Stimulated activated CD4-positive, alpha-beta T cell treated with anti-CD3 and anti-CD28 coated beads, Interleukin-15, amount 100 ng/mL, for 24 hours (primary cell): Measurements from ENCODE around the gene WNT3A.

ENCODE experiments used
- DNase-seq: peaks from one replicate; pipeline ENCODE4 v3.0.0-alpha.2; 2020

Gene WNT3A

DNA sequence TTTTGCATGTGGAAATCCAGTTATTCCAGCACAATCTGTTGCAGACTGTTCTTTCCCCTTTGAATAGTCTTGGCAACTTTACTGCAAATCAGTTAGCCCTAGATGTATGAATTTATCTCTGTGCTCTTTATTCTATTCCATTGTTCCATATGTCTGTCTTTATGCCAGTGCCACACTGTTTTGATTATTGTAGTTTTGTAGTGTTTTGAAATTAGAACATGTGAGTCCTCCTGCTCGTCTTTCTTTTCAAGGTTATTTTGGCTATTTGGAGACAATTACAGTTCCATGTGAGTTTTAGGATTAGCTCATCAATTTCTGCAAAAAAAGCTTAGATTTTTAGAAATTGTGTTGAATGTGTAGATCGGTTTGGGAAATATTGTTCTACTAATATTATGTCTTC is 26.6 kb downstream of the WNT3A start:
- DNase-seq: no peak

GRCh38 chr1:228034954-228035837 is 28.4 kb downstream of the WNT3A start:
- DNase-seq: no peak

DNA sequence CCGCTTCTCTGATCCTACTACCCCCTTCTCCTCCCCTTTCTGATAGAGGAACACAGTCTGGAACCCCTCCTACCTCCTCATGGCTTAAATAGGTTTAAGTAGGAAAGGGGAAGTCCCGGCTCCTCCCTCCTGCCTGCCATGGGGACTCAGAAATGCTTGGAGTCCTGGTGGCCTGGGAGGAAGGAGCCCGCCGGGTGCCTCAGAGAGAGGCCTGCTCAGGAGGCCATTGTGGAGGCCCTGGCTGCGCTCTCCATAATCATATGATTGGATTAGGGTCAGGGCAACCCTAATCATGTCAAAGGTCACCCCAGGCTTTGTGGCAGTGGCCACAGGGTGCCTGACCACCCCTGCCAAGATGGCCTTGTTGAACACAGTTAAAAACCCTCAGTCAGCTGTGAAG is 29.0 kb downstream of the WNT3A start:
- DNase-seq: no peak

- DNase-seq: no peak
These were observed 30.0 kb downstream of the WNT3A start for GRCh38 chr1:228036701-228037231.

DNA sequence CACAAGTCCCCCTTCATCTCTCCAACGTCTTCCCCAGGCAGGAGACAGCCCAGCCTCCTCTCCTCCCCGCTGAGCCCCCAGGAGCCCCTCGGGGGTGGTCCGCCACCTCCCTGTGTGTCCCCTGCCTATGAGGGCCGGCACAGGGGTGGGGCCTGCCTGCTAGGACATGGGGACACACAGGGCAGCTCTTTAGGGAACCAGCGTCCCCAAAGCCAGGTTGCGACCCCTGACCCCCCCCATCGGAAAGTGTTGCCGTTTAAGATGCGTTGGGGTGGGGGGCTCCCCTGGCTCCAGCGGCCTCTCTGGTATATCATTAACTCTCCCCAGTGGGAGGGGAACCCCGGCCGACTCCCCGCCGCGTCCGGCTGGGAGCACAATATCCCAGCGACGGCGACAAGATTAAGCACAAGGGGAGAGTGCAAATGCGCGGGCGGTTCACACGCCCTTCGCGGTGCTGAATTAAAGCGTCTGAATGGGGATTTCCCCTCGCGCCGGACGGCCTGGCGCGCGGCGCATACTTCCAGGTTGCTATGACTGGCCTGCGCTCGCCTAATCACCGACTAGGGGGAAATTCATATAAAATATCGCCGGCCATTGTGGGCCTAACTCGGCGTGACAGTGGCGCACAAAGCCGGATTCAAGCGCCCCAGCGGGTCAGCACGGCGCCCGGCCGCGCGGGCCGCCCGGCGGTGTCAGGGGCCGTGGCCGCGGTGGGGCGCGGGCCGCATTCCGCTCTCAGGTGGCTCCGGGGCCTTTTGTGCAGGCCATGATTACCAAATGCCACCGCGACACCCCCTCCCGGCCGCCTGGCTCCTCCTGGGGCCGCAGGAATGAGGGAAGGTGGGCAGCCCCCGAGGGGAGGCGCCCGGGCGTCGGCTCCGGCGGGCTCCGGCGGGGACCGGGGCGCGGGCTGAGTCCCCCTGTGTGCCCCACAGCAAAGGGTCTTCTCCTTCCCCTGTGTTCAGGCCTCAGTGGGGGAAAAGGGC is 30.9 kb downstream of the WNT3A start:
- peak; percentile 72 for DNase-seq

DNA sequence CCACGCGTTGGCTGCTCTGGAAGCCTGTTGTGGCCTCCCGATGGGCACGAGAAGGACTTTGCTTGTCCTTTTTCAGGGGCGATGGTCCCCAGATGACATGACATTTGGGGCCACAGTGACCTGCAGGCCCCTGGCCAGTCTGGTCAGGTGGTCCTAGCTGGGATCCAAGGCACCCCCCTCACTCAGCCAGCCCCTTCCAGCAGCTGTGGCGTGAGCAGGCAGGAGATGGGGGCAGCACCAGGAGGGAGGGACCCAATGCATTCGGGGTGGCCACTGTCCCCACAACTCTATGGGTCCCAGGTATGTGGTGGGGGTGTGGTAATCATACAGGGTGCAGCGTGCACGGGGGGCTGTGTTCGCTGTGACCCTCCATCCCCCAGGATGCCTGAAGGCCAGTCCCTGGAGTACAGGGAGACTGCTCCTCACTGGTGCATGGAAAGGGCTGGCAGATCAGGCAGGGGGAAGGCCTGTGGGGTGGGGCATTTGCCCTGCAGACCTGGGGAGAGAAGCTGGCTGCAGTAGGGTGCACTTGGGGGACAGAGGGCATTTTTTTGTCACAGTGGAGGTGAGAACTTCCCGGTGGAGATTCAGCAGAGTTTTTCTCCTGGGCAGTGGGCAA is 31.7 kb downstream of the WNT3A start:
- no peak for DNase-seq

- no peak for DNase-seq
These were observed 32.5 kb downstream of the WNT3A start for GRCh38 chr1:228039006-228039903.

DNA sequence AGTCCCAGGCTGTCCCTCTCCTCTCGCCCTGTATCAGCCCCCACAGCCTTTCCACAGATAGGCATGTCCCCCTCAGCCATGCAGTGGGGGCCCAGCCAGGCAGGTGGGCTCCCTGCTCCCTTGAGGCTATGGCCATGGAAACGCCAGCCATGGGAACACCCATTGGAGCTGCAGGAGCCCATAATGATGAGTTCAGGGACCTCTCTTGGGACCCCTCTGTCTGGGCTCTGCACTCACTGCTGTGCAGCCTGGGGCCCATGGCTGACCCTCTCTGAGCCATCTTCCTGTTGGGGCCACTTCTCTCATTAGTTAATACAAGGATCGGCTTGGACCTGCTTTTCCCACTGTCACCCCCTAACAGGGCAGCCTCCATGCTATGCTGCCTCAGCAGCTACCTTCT is 33.2 kb downstream of the WNT3A start:
- DNase-seq: no peak

GRCh38 chr1:228041316-228041715 is 34.5 kb downstream of the WNT3A start:
- no peak for DNase-seq

- no peak for DNase-seq
These were observed 35.7 kb downstream of the WNT3A start for GRCh38 chr1:228042508-228042907.

DNA sequence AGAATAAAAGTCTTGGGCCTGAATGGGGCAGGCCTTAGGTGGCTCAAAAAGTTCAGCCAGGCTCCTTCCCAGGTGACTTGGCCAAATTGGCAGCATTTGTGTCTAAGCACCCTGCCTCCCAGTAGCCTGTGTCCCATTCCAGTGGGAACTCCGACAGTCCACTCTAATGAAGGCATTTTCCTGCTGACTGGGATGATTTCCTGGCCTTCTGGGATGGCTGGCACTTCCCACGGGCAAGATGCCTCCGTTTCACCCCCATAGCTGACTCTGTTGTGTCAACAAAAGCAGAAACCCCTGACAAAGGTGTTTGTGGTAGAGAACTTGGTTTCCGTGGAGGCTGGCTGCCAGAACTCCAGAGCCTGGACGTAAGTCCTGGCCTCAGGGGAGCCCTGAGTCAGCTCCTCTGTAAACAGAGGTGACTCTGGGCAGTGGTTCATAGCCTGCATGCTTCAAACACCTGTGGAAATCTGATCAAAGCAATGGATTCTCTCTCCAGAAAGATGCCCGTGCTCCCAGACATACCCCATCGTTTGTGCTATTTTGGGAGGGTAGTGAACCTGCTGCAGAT is 36.6 kb downstream of the WNT3A start:
- no peak for DNase-seq

GRCh38 chr1:228044961-228045360 is 38.2 kb downstream of the WNT3A start:
- DNase-seq: no peak

- DNase-seq: no peak
These were observed 38.6 kb downstream of the WNT3A start for GRCh38 chr1:228045405-228045804.

- no peak for DNase-seq
These were observed 39.1 kb downstream of the WNT3A start for GRCh38 chr1:228045871-228046270.

DNA sequence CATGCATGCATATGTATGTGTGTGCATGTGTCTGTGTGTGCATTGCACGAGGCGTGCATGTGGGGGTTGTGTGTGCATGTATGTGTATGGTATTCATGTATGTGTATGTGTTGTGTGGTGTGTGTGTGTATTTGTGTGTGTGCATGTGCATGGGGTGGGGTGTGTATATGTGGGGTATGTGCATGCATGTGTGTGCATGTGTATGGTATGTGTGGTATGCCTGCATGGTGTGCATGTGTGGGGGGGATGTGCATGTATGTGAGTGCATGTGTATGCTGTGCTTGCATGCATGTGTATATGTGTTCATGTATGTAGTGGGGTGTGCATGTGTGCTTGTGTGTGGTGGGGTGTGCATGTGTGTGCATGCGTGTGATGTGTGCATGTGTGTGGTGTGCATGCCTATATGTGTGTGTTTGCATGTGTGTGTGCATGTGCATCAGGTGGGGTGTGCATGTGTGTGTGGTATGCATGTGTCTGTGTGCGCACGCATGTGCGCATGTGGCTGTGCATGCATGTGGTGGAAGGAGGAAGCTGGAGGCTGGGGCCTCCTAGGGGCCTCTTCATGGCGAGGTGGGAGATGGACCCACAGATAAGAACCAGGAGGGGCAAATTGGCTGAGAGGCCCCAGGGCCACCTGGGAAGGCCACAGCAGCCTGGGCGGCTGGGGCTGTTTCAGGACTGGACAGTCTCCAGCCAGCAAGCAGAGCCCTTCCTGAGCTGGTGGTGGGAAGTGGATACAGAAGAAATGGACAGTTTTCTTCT is 39.8 kb downstream of the WNT3A start:
- DNase-seq: no peak

DNA sequence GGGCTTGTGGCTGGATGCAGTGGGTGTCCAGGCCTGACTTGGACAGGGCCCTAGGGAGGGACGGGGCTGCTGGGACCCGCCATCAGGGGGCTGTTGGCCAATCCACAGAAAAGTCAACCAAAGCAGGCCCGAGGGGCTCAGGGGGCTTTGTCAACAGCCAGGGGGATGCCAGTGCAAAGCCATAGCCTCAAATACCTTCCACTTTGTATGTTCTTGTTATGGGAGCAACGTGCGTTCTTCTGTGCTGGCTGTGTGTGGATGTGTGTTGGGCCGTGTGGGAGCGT is 40.3 kb downstream of the WNT3A start:
- no peak for DNase-seq

DNA sequence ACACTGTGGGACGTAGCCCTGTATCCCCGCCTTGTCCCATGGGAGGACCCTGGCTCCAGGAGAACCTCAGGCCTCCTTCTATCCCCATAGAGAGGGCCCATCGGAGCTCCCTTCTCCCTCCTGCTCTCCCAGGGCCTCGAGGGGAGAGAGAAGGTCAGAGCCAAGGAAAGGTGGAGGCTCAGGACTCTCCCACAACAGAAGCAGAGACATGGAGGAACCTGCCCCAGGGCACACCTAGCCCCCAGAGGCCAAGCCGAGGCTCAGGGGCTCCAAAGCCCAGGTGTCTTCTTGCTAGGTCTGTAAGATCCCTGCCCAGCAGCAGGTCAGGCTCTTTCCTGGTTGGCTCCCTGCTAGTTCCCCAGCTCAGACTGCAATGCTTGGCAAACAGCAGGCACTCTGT is 41.3 kb downstream of the WNT3A start:
- no peak for DNase-seq

DNA sequence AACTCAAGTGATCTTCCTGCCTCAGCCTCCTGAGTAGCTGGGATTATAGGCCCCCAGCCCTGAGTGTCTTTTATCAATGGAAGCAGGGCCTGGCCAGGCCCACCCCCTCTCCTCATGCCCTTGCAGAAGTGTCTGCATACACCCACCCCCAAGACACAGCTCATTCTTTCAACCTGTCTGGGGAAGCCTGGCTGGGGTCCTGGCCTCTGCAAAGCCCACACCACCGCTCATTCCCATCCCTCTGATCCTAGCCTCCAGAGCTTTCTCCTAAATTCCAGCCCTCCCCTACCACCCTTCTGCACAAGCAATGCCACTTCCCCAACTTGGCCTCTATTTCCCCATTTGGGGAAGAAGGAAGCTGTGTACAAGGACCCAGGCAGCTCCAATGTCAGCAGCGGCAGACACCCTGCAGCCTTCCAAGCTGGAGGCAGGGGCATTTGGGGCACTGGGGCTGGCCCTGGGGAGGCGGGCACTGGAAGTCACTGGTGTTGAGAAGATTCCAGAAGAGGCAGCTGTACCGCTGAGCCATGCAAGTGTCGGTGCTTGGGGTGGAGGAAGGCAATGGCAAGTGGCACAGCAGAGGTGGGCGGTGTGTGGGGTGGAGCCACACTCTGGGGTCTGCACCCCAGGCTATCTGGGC is 42.0 kb downstream of the WNT3A start:
- no peak for DNase-seq

- DNase-seq: no peak
These were observed 43.9 kb downstream of the WNT3A start for GRCh38 chr1:228050571-228051231.
